Tibial nerve (tissue), 4 donors: ENCODE results near the gene PROM1. TPM values are rescaled to one million over a fixed set of nuclear protein-coding genes. Genes with fewer than 3 reads are reported as not detected.

Experiments
- DNase-seq, 2 donors: peaks; one replicate each; pipeline ENCODE4 v3.0.0-alpha.2; 2019; ENCODE audit warnings: low spot score in 2 of 2
- H3K27ac ChIP-seq, 4 donors: fragments of 200-600 bp; sonication (generic) in 3 of 4; one replicate each; pipeline ENCODE4 v1.5.1; 2017 to 2019; ENCODE audit warnings: mild to moderate bottlenecking in 1 of 4
- H3K27me3 ChIP-seq, 2 donors: fragments of 200-600 bp; sonication (generic) in 1 of 2; one replicate each; pipeline versions ENCODE4 v1.5.1 to v1.6.0; 2017 to 2019
- H3K36me3 ChIP-seq, 3 donors: fragments of 200-600 bp; sonication (generic); one replicate each; pipeline ENCODE4 v1.5.1; 2018 to 2019
- H3K4me1 ChIP-seq, 4 donors: fragments of 200-600 bp; sonication (generic) in 3 of 4; one replicate each; pipeline ENCODE4 v1.5.1; 2017 to 2019
- H3K4me3 ChIP-seq, 4 donors: fragments of 200-600 bp; sonication (generic) in 3 of 4; one replicate each; pipeline ENCODE4 v1.5.1; 2017 to 2019; ENCODE audit warnings: mild to moderate bottlenecking in 1 of 4, moderate library complexity in 1 of 4
- H3K9me3 ChIP-seq, 4 donors: fragments of 200-600 bp; sonication (generic) in 3 of 4; one replicate each; pipeline ENCODE4 v1.5.1; 2017 to 2019
- EP300 ChIP-seq, 2 donors: sonication (generic); formaldehyde crosslinking; IDR thresholded peaks; one replicate each; pipeline ENCODE4 v1.6.1; 2017; ENCODE audit warnings: antibody characterized with exemption in 2 of 2, mild to moderate bottlenecking in 1 of 2
- POLR2A ChIP-seq, 2 donors: fragments of 450-650 bp; IDR thresholded peaks; one replicate each; pipeline ENCODE4 v1.6.1; 2017; ENCODE audit warnings: antibody characterized with exemption in 2 of 2, mild to moderate bottlenecking in 2 of 2, moderate library complexity in 2 of 2
- WGBS, 2 donors: methylation state at CpG; one replicate each; pipeline ENCODE4 v1.1.5; 2018; 5-methylcytosine and 5-hydroxymethylcytosine counted together
- total RNA-seq, 4 donors: library from RNA; depleted of rRNA; stranded (reverse); fragments of >200 nt; gene quantifications; one replicate each; pipeline ENCODE4 v1.1.0, GENCODE V29; 2016
- TF ChIP-seq, protein P1 (sequence below), 5 experiments: fragments of 200-600 bp in 3 of 5; fragments of 450-650 bp in 2 of 5; sonication (generic) in 3 of 5; IDR thresholded peaks; one replicate each; pipeline ENCODE4 v1.5.1; 2016 to 2019; ENCODE audit warnings: antibody characterized with exemption in 5 of 5, mild to moderate bottlenecking in 3 of 5, moderate library complexity in 2 of 5

Gene PROM1
- total RNA-seq, 4 donors from 2014 or later = not detected

DNA sequence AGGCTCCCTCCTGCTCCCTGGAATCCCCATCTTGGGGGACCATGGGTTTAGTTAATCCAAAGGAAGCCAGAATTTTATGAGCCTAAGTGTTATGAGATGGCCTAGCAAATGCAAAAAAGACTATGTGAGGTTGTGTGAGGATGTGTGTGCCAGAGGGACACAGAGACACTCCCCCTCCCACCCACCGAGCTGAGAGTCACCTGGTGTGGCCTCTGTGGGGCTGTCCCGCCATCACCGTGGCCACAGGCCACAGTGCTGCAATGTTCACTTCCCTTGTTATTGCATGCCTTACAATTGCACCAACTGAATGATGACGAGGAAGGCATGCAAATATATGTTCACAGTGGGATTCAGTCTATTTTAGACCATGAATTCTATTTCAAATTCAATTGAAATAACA lies 120.2 kb downstream of the PROM1 start:
- WGBS, 2 donors = 35 to 56% methylated on average over 4 of the region's 4 CpGs
- Histone ChIP-seq H3K4me1 (peaks cover 0 to 22% (median 3%) of the 10 kb centered on the region in 4 donors), H3K27me3 (no peaks in the 10 kb centered on the region), H3K4me3 (no peak overlapping the region), H3K36me3 (no peaks in the 10 kb centered on the region), H3K27ac (peak overlapping the region in 2 of 4 donors; percentile 57), H3K9me3 (no peaks in the 10 kb centered on the region)
- TF ChIP-seq, protein P1, sequence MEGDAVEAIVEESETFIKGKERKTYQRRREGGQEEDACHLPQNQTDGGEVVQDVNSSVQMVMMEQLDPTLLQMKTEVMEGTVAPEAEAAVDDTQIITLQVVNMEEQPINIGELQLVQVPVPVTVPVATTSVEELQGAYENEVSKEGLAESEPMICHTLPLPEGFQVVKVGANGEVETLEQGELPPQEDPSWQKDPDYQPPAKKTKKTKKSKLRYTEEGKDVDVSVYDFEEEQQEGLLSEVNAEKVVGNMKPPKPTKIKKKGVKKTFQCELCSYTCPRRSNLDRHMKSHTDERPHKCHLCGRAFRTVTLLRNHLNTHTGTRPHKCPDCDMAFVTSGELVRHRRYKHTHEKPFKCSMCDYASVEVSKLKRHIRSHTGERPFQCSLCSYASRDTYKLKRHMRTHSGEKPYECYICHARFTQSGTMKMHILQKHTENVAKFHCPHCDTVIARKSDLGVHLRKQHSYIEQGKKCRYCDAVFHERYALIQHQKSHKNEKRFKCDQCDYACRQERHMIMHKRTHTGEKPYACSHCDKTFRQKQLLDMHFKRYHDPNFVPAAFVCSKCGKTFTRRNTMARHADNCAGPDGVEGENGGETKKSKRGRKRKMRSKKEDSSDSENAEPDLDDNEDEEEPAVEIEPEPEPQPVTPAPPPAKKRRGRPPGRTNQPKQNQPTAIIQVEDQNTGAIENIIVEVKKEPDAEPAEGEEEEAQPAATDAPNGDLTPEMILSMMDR (IDR thresholded peaks at IDR 0.05) = no peak
- TF ChIP-seq POLR2A (IDR thresholded peaks at IDR 0.05) (no peak), EP300 (IDR thresholded peaks at IDR 0.05) (no peak)
- no peak for DNase-seq

DNA sequence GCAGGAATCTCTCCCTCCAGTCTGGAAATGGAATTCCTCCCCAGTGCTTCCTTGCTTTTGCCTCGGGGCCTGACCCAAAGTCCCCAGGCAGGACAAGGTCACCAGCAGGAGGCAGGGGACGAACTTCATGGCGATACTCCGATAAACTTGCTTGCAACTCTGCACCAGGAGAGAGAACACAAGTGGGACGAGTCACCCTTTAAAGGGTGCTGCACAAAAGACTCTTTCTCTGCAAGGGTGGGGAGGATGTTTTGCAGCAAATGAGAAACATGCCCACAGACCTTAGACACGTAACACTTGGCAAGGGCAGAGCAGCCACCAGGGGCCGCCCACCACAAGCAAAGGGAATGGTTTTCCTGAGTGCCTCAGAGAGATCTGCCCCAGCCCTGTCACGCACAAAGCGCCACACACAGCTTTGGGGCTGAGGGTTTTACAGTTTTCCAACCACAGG lies 120.8 kb downstream of the PROM1 start, which contains the start of gene FGFBP2:
Gene FGFBP2 (minus strand): TSS at position 175 of the 451 bp plus-strand sequence. CDS start 46 bp downstream, at position 129.
- whole genome bisulfite sequencing, 2 donors = 22 to 32% methylated on average over 9 of the region's 9 CpGs
- no peaks in the 10 kb centered on the region for H3K36me3 ChIP-seq
- H3K9me3 ChIP-seq = no peaks in the 10 kb centered on the region
- no peaks in the 10 kb centered on the region for H3K27me3 ChIP-seq
- H3K4me3 ChIP-seq = peak within 1 kb of the TSS in 3 of 4 donors; percentile 11 to 32 (median 22)
- TF ChIP-seq EP300 (IDR thresholded peaks at IDR 0.05) (peak in 1 of 2 donors; percentile 11), POLR2A (IDR thresholded peaks at IDR 0.05) (no peak)
- TF ChIP-seq, protein P1 (IDR thresholded peaks at IDR 0.05) = peak in 3 of 5 experiments; percentile 33 to 46 (median 44)
- peaks cover 0 to 22% (median 3%) of the 10 kb centered on the region in 4 donors for H3K4me1 ChIP-seq
- peak within 1 kb of the TSS in 3 of 4 donors; percentile 48 to 66 (median 57) for H3K27ac ChIP-seq
- peak; percentile 25 to 53 for DNase-seq

DNA sequence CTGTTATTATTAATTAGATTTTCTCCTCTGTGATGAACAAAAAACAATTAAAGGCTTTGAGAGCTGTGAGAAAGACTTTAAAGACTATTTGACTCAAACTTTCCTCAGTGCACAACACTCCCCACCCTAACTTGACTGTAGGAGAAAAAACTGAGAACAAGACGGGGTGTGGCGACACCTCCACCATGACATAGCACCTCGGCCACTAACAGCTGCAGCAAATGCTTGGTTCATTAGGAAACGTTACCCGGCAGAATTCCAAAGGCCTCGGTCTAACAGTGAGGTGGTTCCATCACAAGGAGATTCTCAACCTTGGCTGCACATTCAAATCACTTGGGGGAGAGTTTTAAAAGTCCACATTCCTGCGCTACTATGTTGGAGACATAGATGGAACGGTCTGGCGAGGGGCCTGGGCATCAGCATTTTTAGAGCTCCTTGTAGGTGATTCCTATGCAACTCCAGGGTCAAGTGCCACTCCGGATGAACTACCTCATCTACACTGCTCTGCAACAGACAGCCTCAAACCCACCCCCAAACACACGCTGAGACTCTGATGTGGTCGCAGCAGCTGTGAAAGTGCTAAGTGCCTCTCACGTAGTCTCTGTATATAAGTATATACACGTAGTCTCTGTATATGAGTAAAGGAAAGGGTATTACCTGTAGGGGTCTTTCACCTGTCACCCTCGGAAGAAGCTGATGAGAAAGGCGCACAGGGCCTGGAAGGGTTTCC lies 121.9 kb downstream of the PROM1 start:
- 76 to 82% methylated on average over 16 of the region's 16 CpGs for WGBS, 2 donors

DNA sequence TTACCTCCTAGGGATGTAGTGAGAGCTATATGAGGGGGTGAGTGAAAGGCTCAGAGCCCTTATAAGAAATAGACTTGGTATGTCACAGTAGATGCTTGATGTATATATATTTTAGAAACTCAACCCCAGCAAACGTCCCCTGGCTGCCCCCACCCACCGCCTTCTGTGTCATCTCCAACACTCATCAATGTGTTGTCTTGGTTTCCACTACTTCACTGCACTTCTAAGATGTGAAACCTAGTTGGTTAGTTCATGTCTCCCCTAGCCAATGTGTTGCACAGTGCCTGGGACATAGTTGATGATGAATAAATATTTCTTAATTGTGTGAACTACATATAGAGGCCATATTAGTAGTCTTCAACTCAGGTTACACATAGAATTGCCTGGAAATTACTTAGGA lies 125.3 kb downstream of the PROM1 start:
- Histone ChIP-seq H3K4me3 (no peak overlapping the region), H3K27me3 (no peaks in the 10 kb centered on the region), H3K27ac (no peak overlapping the region), H3K4me1 (peaks cover 0 to 20% (median under 1%) of the 10 kb centered on the region in 4 donors), H3K9me3 (no peaks in the 10 kb centered on the region), H3K36me3 (no peaks in the 10 kb centered on the region)
- no peak for TF ChIP-seq POLR2A (IDR thresholded peaks at IDR 0.05)
- no peak for TF ChIP-seq EP300 (IDR thresholded peaks at IDR 0.05)
- no peak for DNase-seq
- WGBS, 2 donors = 73 to 78% methylated on average over 2 of the region's 2 CpGs

More for the DNA sequence above, 121.9 kb downstream of the PROM1 start:
- H3K27me3 ChIP-seq = no peaks in the 10 kb centered on the region
- H3K4me3 ChIP-seq = peak overlapping the region in 3 of 4 donors; percentile 11 to 32 (median 17)
- peaks cover 0 to 22% (median 3%) of the 10 kb centered on the region in 4 donors for H3K4me1 ChIP-seq
- peak in 1 of 2 donors; percentile 21 for DNase-seq
- TF ChIP-seq POLR2A (IDR thresholded peaks at IDR 0.05) (no peak), EP300 (IDR thresholded peaks at IDR 0.05) (no peak)
- TF ChIP-seq, protein P1 (IDR thresholded peaks at IDR 0.05) = no peak
- H3K36me3 ChIP-seq = no peaks in the 10 kb centered on the region
- peak overlapping the region in 3 of 4 donors; percentile 48 to 66 (median 57) for H3K27ac ChIP-seq
- H3K9me3 ChIP-seq = no peaks in the 10 kb centered on the region

DNA sequence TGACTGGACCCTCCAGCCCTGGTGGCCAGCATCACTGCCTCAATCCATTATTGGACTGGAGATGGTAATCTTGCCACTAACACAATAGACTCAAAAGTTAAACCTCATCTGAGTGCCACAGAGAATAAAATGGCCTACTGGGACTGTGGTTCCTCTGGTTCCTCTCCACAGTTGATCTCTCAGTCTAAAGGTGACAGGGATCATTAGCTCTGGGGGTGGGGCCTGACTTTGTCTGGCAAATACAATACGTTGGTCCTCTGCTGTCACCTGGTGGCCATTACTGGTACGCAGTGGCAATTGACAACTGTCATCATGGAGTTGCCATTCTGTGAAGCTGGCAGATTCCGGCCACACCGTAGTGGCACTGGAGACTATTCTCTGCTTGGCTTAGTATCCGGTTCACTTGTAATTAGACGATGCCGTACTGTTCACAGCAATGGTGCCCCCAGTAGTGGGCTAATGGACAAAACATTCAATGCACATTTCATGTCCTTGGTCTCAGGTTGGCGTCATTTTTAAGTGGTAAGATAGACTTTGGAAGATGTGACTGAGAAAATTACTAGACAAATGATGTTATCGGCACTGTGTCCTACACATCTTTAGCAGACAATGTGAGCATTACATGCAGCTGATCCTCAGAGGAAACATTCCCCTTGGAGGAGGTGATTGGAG lies 127.5 kb downstream of the PROM1 start:
- Histone ChIP-seq H3K27me3 (no peaks in the 10 kb centered on the region), H3K9me3 (no peaks in the 10 kb centered on the region), H3K27ac (no peak overlapping the region), H3K4me1 (no peaks in the 10 kb centered on the region), H3K4me3 (no peak overlapping the region), H3K36me3 (no peaks in the 10 kb centered on the region)
- DNase-seq = peak; percentile 73 to 90
- WGBS, 2 donors = 51 to 54% methylated on average over 9 of the region's 9 CpGs
- TF ChIP-seq POLR2A (IDR thresholded peaks at IDR 0.05) = no peak
- TF ChIP-seq, protein P1 (IDR thresholded peaks at IDR 0.05) = peak; percentile 55 to 87 (median 75)
